MM.1S (cell line): ENCODE results near the gene STXBP1.

Experiments used
- DNase-seq: peaks from one replicate; pipeline ENCODE4 v3.0.0-alpha.2; 2015
- H2AFZ ChIP-seq: fragments of 300-600 bp; sonication (generic); 2 replicates; pipeline ENCODE4 v1.6.0; 2016; ENCODE audit warnings: antibody characterized with exemption, low read length
- H3F3A ChIP-seq: fragments of 300-600 bp; sonication (generic); 2 replicates; pipeline ENCODE4 v1.6.1; 2016; ENCODE audit warnings: mild to moderate bottlenecking, antibody characterized with exemption, low read length, moderate library complexity, mixed read lengths; ENCODE audit not compliant: insufficient read depth
- H3K27ac ChIP-seq: fragments of 300-600 bp; sonication (generic); 2 replicates; pipeline ENCODE4 v1.5.1; 2016; ENCODE audit warnings: mild to moderate bottlenecking, low read length
- H3K27me3 ChIP-seq: fragments of 300-600 bp; sonication (generic); replicated peaks from 2 replicates; pipeline ENCODE4 v1.6.0; 2016; ENCODE audit warnings: low read length; ENCODE audit not compliant: insufficient read depth
- H3K36me3 ChIP-seq: fragments of 300-600 bp; sonication (generic); replicated peaks from 2 replicates; pipeline ENCODE4 v1.6.1; 2016; ENCODE audit warnings: mild to moderate bottlenecking, low read length, mixed read lengths; ENCODE audit not compliant: insufficient read depth
- H3K4me1 ChIP-seq: fragments of 300-600 bp; sonication (generic); 2 replicates; pipeline ENCODE4 v1.6.1; 2016; ENCODE audit warnings: low read length, mixed read lengths
- H3K4me2 ChIP-seq: fragments of 300-600 bp; sonication (generic); 2 replicates; pipeline ENCODE4 v1.6.0; 2016; ENCODE audit warnings: low read depth, low read length
- H3K4me3 ChIP-seq: fragments of 300-600 bp; sonication (generic); 2 replicates; pipeline ENCODE4 v1.5.1; 2016; ENCODE audit warnings: low read length, mixed read lengths
- H3K79me2 ChIP-seq: fragments of 300-600 bp; sonication (generic); 2 replicates; pipeline ENCODE4 v1.6.1; 2016; ENCODE audit warnings: mixed run types, low read length, mixed read lengths
- H3K9ac ChIP-seq: fragments of 300-600 bp; sonication (generic); 2 replicates; pipeline ENCODE4 v1.6.1; 2016; ENCODE audit warnings: low read length, mixed read lengths
- H3K9me2 ChIP-seq: fragments of 300-600 bp; sonication (generic); replicated peaks from 2 replicates; pipeline ENCODE4 v1.6.1; 2016; ENCODE audit warnings: mild to moderate bottlenecking, low read length, mixed read lengths; ENCODE audit not compliant: insufficient read depth
- H3K9me3 ChIP-seq: fragments of 300-600 bp; sonication (generic); replicated peaks from 2 replicates; pipeline ENCODE4 v1.6.1; 2016; ENCODE audit warnings: mild to moderate bottlenecking, low read length, mixed read lengths; ENCODE audit not compliant: insufficient read depth
- H4K20me1 ChIP-seq: fragments of 300-600 bp; sonication (generic); 2 replicates; pipeline ENCODE4 v1.6.1; 2016; ENCODE audit warnings: mild to moderate bottlenecking, low read length, moderate library complexity, mixed read lengths; ENCODE audit not compliant: insufficient read depth
- EZH2 ChIP-seq: fragments of 300-600 bp; sonication (generic); optimal IDR thresholded peaks from 2 replicates; pipeline ENCODE3; 2017; ENCODE audit warnings: low read depth, mild to moderate bottlenecking, antibody characterized with exemption, low read length, mixed read lengths
- EZH2phosphoT487 ChIP-seq: fragments of 300-600 bp; sonication (generic); IDR thresholded peaks from 2 replicates; pipeline ENCODE4 v1.6.1; 2018; ENCODE audit warnings: antibody characterized with exemption, low read length
- TF ChIP-seq, protein P1 (sequence below): fragments of 300-600 bp; sonication (generic); IDR thresholded peaks from 2 replicates; pipeline ENCODE4 v1.5.1; 2016; ENCODE audit warnings: antibody characterized with exemption, low read length, mixed read lengths

The STXBP1 gene

DNA sequence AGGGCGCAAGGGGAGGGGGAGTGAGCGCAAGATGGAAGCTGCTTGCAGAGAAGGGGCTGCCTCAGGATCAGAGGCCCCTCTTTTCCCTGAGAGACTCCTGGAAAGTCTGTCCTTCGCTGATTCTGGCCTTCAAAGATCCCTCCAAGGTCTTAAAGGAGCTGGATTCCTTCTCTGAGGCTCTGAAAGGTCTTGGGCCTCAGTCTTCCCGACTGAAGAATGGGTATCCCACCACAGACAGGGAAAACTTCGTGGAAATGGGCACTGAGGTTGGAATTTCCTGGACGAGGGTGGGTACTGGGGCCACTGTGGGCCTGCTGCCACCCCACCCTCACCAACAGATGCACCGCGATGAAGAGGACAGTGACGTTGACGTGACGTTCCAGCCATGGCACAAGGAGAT lies 100.3 kb downstream of the STXBP1 start:
- no peaks in the 10 kb centered on the region for H3K27me3 ChIP-seq
- H3K9me2 ChIP-seq = no peaks in the 10 kb centered on the region
- no peak overlapping the region for H2AFZ ChIP-seq
- no peaks in the 10 kb centered on the region for H3K9me3 ChIP-seq
- no peaks in the 10 kb centered on the region for H4K20me1 ChIP-seq
- no peaks in the 10 kb centered on the region for H3K79me2 ChIP-seq
- H3K4me3 ChIP-seq = no peak overlapping the region
- no peaks in the 10 kb centered on the region for H3K36me3 ChIP-seq
- no peak overlapping the region for H3K27ac ChIP-seq
- DNase-seq = no peak
- H3K9ac ChIP-seq = no peak overlapping the region
- no peaks in the 10 kb centered on the region for H3K4me1 ChIP-seq
- no peak overlapping the region for H3K4me2 ChIP-seq
- no peaks in the 10 kb centered on the region for H3F3A ChIP-seq
- no peak for TF ChIP-seq EZH2phosphoT487
- TF ChIP-seq, protein P1, sequence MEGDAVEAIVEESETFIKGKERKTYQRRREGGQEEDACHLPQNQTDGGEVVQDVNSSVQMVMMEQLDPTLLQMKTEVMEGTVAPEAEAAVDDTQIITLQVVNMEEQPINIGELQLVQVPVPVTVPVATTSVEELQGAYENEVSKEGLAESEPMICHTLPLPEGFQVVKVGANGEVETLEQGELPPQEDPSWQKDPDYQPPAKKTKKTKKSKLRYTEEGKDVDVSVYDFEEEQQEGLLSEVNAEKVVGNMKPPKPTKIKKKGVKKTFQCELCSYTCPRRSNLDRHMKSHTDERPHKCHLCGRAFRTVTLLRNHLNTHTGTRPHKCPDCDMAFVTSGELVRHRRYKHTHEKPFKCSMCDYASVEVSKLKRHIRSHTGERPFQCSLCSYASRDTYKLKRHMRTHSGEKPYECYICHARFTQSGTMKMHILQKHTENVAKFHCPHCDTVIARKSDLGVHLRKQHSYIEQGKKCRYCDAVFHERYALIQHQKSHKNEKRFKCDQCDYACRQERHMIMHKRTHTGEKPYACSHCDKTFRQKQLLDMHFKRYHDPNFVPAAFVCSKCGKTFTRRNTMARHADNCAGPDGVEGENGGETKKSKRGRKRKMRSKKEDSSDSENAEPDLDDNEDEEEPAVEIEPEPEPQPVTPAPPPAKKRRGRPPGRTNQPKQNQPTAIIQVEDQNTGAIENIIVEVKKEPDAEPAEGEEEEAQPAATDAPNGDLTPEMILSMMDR = no peak
- no peak for TF ChIP-seq EZH2

DNA sequence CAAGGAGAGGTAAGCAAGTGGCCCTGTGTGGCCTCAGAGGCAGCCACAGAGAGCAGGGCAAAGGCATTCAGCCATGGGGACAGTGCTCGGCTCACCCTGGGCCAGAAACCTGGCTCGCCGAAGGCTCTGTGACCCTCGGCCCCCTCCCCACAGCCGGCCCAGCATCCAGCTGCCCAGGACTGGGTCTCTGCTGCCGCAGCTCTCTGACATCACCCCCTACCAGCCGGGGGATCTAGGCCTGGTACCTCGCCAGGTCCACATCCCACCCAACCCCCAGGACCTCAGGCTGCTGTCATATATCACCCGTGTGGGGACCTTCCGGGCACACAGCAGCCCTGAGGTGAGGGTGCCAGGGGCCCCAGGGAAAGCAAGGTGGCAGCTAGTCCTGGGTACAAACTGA lies 100.8 kb downstream of the STXBP1 start:
- H3K4me1 ChIP-seq = no peaks in the 10 kb centered on the region
- H3K4me3 ChIP-seq = no peak overlapping the region
- no peaks in the 10 kb centered on the region for H3F3A ChIP-seq
- H3K9ac ChIP-seq = no peak overlapping the region
- H2AFZ ChIP-seq = no peak overlapping the region
- TF ChIP-seq EZH2phosphoT487 (no peak), EZH2 (no peak)
- no peaks in the 10 kb centered on the region for H3K9me2 ChIP-seq
- H3K27me3 ChIP-seq = no peaks in the 10 kb centered on the region
- no peaks in the 10 kb centered on the region for H3K9me3 ChIP-seq
- no peak overlapping the region for H3K4me2 ChIP-seq
- H3K36me3 ChIP-seq = no peaks in the 10 kb centered on the region
- no peaks in the 10 kb centered on the region for H3K79me2 ChIP-seq
- H4K20me1 ChIP-seq = no peaks in the 10 kb centered on the region
- H3K27ac ChIP-seq = no peak overlapping the region
- no peak for DNase-seq

DNA sequence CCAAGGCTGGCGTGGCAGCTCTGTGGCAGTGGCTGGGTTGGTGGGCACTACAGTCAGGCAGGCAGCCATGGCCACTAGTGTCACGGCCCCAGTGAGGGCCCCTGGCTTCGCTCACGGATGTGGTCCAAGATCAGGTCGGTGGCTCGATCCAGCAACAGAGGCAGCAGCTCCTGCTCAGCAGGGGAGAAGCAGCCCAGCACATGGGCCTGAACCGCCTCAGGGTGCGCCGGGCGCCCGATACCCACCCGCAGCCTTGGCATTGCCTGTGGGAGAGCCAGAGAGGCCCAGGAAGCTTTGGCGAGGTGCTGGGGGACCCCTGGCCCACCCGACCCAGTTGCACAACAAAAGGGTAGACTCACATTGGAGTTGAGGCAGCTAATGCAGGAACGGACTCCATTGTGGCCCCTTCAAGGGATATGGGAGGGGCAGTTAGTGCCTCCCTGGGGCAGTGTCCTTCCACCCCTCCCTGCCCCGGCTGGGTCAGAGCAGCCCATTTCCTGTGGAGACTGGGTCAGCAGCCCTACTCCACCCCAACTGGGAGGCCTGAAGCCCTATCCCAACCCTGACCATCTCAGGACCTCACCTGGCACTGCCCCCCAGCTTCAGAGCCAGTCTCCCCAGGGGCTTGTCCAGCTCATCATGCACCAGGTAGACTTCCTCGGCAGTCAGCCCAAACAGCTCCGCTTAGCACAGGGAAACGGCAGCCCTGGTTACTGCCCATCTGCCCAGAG lies 102.1 kb downstream of the STXBP1 start:
- no peaks in the 10 kb centered on the region for H3K27me3 ChIP-seq
- TF ChIP-seq EZH2 = no peak
- TF ChIP-seq, protein P1 = no peak
- no peak for TF ChIP-seq EZH2phosphoT487
- H3K9ac ChIP-seq = no peak overlapping the region
- no peak for DNase-seq
- no peaks in the 10 kb centered on the region for H3K79me2 ChIP-seq
- H3K9me2 ChIP-seq = no peaks in the 10 kb centered on the region
- no peaks in the 10 kb centered on the region for H3K4me1 ChIP-seq
- H4K20me1 ChIP-seq = no peaks in the 10 kb centered on the region
- H2AFZ ChIP-seq = no peak overlapping the region
- H3K4me2 ChIP-seq = peak overlapping the region; percentile 51; the same call in 1 of the 2 replicates
- H3K9me3 ChIP-seq = no peaks in the 10 kb centered on the region
- H3K4me3 ChIP-seq = no peak overlapping the region
- H3K36me3 ChIP-seq = no peaks in the 10 kb centered on the region
- no peaks in the 10 kb centered on the region for H3F3A ChIP-seq
- no peak overlapping the region for H3K27ac ChIP-seq

DNA sequence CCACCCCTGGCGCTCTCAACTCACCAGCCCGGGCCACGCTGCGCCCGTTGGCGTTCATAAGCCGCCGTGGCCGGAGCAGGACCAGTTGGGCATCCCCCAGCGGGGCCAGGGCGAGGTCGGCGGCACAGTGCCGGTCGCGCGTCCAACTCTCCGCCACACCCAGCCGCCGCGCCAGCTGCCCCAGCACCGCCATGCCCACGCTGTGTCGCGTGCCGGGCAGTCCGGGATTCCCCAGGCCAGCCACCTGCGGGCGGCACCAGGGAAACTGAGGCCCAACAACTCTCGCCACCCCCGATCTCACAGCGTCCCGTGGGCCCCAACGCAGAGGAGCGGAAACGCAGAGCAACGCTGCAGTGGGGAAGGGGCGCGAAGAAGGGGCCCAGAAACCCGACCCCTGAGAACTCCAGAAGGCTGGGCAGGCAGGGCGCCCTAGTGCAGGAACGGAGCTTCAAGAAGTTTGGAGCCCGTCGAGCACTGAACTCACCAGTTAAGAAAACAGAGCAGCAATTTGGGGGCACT lies 102.9 kb downstream of the STXBP1 start:
- DNase-seq = peak; percentile 7
- Histone ChIP-seq H3K9me2 (no peaks in the 10 kb centered on the region), H4K20me1 (no peaks in the 10 kb centered on the region), H3K79me2 (no peaks in the 10 kb centered on the region), H3K4me2 (peak overlapping the region; percentile 73), H2AFZ (peak overlapping the region; percentile 89), H3K9me3 (no peaks in the 10 kb centered on the region), H3K9ac (peak overlapping the region; percentile 66), H3K4me1 (no peaks in the 10 kb centered on the region), H3F3A (no peaks in the 10 kb centered on the region), H3K27me3 (no peaks in the 10 kb centered on the region), H3K27ac (peak overlapping the region; percentile 2; the same call in 1 of the 2 replicates), H3K4me3 (peak overlapping the region; percentile 80), H3K36me3 (no peaks in the 10 kb centered on the region)
- TF ChIP-seq, protein P1 = no peak
- TF ChIP-seq EZH2phosphoT487 = no peak
- TF ChIP-seq EZH2 = no peak
